GM12878 (cell line): ENCODE results near the gene ARAP3. TPM values are rescaled to one million over a fixed set of nuclear protein-coding genes. Genes with fewer than 3 reads are reported as not detected.

Source experiments
- ATAC-seq: fragments of 200-7000 bp; cut with Tn5 transposase; 3 replicates; pipeline ENCODE4 v1.9.1; 2020; ENCODE audit warnings: mild to moderate bottlenecking, moderate library complexity
- BruUV-seq: library from RNA; stranded (reverse); fragments of 400-500 nt; replicated peaks from 2 replicates; lab custom pipeline; 2021; lab: Mats Ljungman, UMichigan
- CTCF ChIA-PET: fragments of 300-600 bp; sonication (Branson Sonifier 250); formaldehyde crosslinking; extraction: SDS; loops from one replicate; lab custom pipeline; 2021; ENCODE audit warnings: inconsistent platforms; lab: Yijun Ruan, JAX
- POLR2A ChIA-PET: fragments of 350-600 bp; formaldehyde crosslinking; extraction: SDS; loops from one replicate; lab custom pipeline; 2021; ENCODE audit warnings: inconsistent platforms; lab: Charles Lee
- RAD21 ChIA-PET: fragments of 300-600 bp; sonication (Branson Sonifier 250); formaldehyde crosslinking; loops from one replicate; lab custom pipeline; 2023; ENCODE audit warnings: antibody characterized with exemption; ENCODE audit not compliant: unreplicated experiment; lab: Charles Lee
- SMC1A ChIA-PET: fragments of 300-600 bp; sonication (Branson Sonifier 250); formaldehyde crosslinking; loops from one replicate; lab custom pipeline; 2023; ENCODE audit not compliant: unreplicated experiment, uncharacterized antibody; lab: Charles Lee
- DNase-seq: peaks from one replicate; pipeline ENCODE4 v3.0.0-alpha.2; 2011; ENCODE audit warnings: low read depth, low spot score
- FAIRE-seq: peaks from 3 replicates; lab custom pipeline; 2011; peaks lifted over from hg19 to GRCh38; lab: Jason Lieb, UNC
- H2AFZ ChIP-seq: 2 replicates; pipeline ENCODE4 v1.6.0; 2011; ENCODE audit warnings: low read depth, low read length, control low read depth; ENCODE audit not compliant: control insufficient read depth
- H3K27ac ChIP-seq: 2 replicates; pipeline ENCODE4 v1.5.1; 2011; ENCODE audit warnings: control low read depth; ENCODE audit not compliant: control insufficient read depth, insufficient read depth
- H3K27me3 ChIP-seq, 2 experiments: replicated peaks in 1 of 2; 2 replicates each; pipeline versions ENCODE4 v1.6.0 to v1.6.1; 2011; ENCODE audit warnings: low read length in 1 of 2; ENCODE audit not compliant: control insufficient read depth in 2 of 2, insufficient read depth in 2 of 2
- H3K36me3 ChIP-seq, 2 experiments: 2 replicates each; pipeline ENCODE4 v1.5.1; 2011; ENCODE audit warnings: low read length in 1 of 2; ENCODE audit not compliant: control insufficient read depth in 2 of 2, insufficient read depth in 2 of 2
- H3K4me1 ChIP-seq: 2 replicates; pipeline ENCODE4 v1.6.1; 2011; ENCODE audit warnings: mild to moderate bottlenecking, low read length, moderate library complexity, mixed read lengths; ENCODE audit not compliant: control insufficient read depth, insufficient read depth
- H3K4me2 ChIP-seq: 2 replicates; pipeline ENCODE4 v1.6.0; 2011; ENCODE audit warnings: control low read depth; ENCODE audit not compliant: control insufficient read depth, insufficient read depth
- H3K4me3 ChIP-seq: fragments of 200-600 bp; sonication (generic); 2 replicates; pipeline ENCODE4 v1.5.1; 2016
- H3K79me2 ChIP-seq: 2 replicates; pipeline ENCODE4 v1.6.0; 2011; ENCODE audit warnings: low read length; ENCODE audit not compliant: control insufficient read depth, insufficient read depth
- H3K9ac ChIP-seq: 2 replicates; pipeline ENCODE4 v1.8.0; 2011; ENCODE audit warnings: low read length, control low read depth, mixed read lengths; ENCODE audit not compliant: control insufficient read depth, insufficient read depth
- H3K9me3 ChIP-seq: replicated peaks from 3 replicates; pipeline ENCODE4 v1.5.1; 2011; ENCODE audit warnings: mild to moderate bottlenecking, low read length; ENCODE audit not compliant: control insufficient read depth, insufficient read depth
- H4K20me1 ChIP-seq: 2 replicates; pipeline ENCODE4 v1.6.0; 2011; ENCODE audit not compliant: control insufficient read depth, insufficient read depth
- ESRRA ChIP-seq: IDR thresholded peaks from 2 replicates; pipeline ENCODE4 v1.6.1; 2012; ENCODE audit warnings: mild to moderate bottlenecking, low read length, improper control_type of control experiment
- GATAD2B ChIP-seq: fragments of 450-650 bp; conservative IDR thresholded peaks from 2 replicates; pipeline ENCODE4 v1.6.1; 2017; ENCODE audit warnings: low read depth, mild to moderate bottlenecking, moderate library complexity
- IKZF2 ChIP-seq, 2 experiments: fragments of 450-650 bp; IDR thresholded peaks; 2 replicates each; pipeline ENCODE4 v1.6.1; 2017; ENCODE audit warnings: mild to moderate bottlenecking in 2 of 2, moderate library complexity in 2 of 2
- MXI1 ChIP-seq: fragments of 150-350 bp; IDR thresholded peaks from 2 replicates; pipeline ENCODE4 v1.6.1; 2011; ENCODE audit warnings: low read depth, mild to moderate bottlenecking, inconsistent platforms, low read length, improper control_type of control experiment
- MYB ChIP-seq: fragments of 150-350 bp; IDR thresholded peaks from 2 replicates; pipeline ENCODE4 v1.6.1; 2014; ENCODE audit warnings: mild to moderate bottlenecking, low read depth, low read length, borderline replicate concordance
- POU2F2 ChIP-seq: IDR thresholded peaks from 3 replicates; pipeline ENCODE4 v1.6.1; 2011; ENCODE audit warnings: low read depth, mild to moderate bottlenecking, low read length, borderline replicate concordance
- RAD51 ChIP-seq: fragments of 450-650 bp; IDR thresholded peaks from 2 replicates; pipeline ENCODE4 v1.6.1; 2016; ENCODE audit warnings: moderate library complexity, mild to moderate bottlenecking, inconsistent platforms
- ZNF622 ChIP-seq: fragments of 450-650 bp; IDR thresholded peaks from 2 replicates; pipeline ENCODE4 v1.6.1; 2017; ENCODE audit warnings: mild to moderate bottlenecking, inconsistent platforms
- whole genome bisulfite sequencing: methylation state at CpG from one replicate; pipeline ENCODE4 v1.1.6; 2016; ENCODE audit warnings: low lambda C conversion rate; ENCODE audit not compliant: insufficient replicate concordance, insufficient coverage; ENCODE audit errors: missing lambda C conversion rate; 5-methylcytosine and 5-hydroxymethylcytosine counted together
- in situ Hi-C: fragments of 300-500 bp; cut with MboI; formaldehyde crosslinking; loops from 9 replicates; pipeline ENCODE4 v1.14.3; 2018; ENCODE audit warnings: mixed read lengths
- intact Hi-C: fragments of 100-400 bp; cut with micrococcal nuclease; formaldehyde crosslinking; loops from one replicate; pipeline ENCODE4 v1.14.2; 2022; ENCODE audit not compliant: unreplicated experiment
- polyA plus RNA-seq, 11 experiments: library from polyadenylated mRNA; depleted of rRNA in 4 of 11; unstranded in 6 of 11; stranded (reverse) in 5 of 11; fragments of >200 nt; fragmentation: Nextera tagmentation in 4 of 11; fragmentation: Illumina TruSeq in 1 of 11; extraction: Ambion mirVana in 4 of 11; extraction: Trizol in 1 of 11; gene quantifications; 1 replicate in 1 of 11; 2 replicates in 10 of 11; pipeline versions ENCODE4 v1.2.1 to v1.2.3, GENCODE V29; 2011 to 2016; ENCODE audit warnings: inconsistent platforms in 2 of 11, missing spikeins in 2 of 11, low read depth in 1 of 11
- total RNA-seq, 4 experiments: library from RNA; depleted of rRNA in 3 of 4; stranded (reverse); fragments of >200 nt in 3 of 4; fragmentation: Illumina TruSeq in 1 of 4; extraction: Trizol in 1 of 4; gene quantifications; 2 replicates each; pipeline versions ENCODE4 v1.2.1 to v1.2.3, GENCODE V29; 2013 to 2021
- TF ChIP-seq, protein P1 (sequence below): fragments of 450-650 bp; IDR thresholded peaks from 2 replicates; pipeline ENCODE4 v1.6.1; 2016; ENCODE audit warnings: mild to moderate bottlenecking
- TF ChIP-seq, protein P2 (sequence below): IDR thresholded peaks from 2 replicates; pipeline ENCODE4 v1.6.1; 2011; ENCODE audit warnings: borderline replicate concordance, low read depth, mild to moderate bottlenecking, moderate library complexity, mixed read lengths, low read length; ENCODE audit not compliant: insufficient read depth; ENCODE audit errors: extremely low read length
- TF ChIP-seq, protein P3 (sequence below), 3 experiments: IDR thresholded peaks in 2 of 3; conservative IDR thresholded peaks in 1 of 3; 2 replicates each; pipeline ENCODE4 v1.5.1; 2011; ENCODE audit warnings: low read depth in 3 of 3, low read length in 3 of 3, mild to moderate bottlenecking in 3 of 3, control low read depth in 2 of 3, moderate library complexity in 2 of 3, inconsistent platforms in 1 of 3, mixed read lengths in 1 of 3; ENCODE audit not compliant: control insufficient read depth in 2 of 3, insufficient read depth in 1 of 3; ENCODE audit errors: extremely low read depth in 1 of 3

Gene ARAP3
- total and polyA plus RNA-seq, 10 of the 15 experiments (the other 5 are each of a cell fraction or from before 2014, with no cell fraction given) = 0.01 to 0.08 TPM; not detected in 8

DNA sequence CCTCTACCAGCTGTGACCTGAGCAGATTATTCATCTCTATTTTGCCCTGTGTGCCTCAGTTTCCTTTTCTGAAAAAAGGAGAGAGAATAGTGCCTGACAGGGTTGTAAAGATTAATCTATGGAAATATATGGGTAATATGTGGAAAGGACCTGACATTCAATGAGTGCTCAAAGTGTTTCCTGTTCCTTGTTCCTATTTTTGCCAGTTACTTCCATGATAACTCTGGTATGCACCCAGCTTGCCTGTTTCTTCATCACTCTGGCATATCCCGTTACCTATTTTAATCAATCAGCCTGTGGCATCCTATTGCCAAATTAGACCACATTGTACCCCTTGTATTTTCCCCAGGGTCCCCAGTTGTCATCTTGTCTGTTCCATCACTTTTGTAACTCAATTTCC is 3.6 kb upstream of the ARAP3 start:
- no peak overlapping the region for H2AFZ ChIP-seq
- in situ Hi-C loops = no loop called here
- TF ChIP-seq ZNF622 = no peak
- no peak for TF ChIP-seq MYB
- no peak for TF ChIP-seq GATAD2B
- TF ChIP-seq POU2F2 = no peak
- no peak for TF ChIP-seq ESRRA
- TF ChIP-seq, protein P1, sequence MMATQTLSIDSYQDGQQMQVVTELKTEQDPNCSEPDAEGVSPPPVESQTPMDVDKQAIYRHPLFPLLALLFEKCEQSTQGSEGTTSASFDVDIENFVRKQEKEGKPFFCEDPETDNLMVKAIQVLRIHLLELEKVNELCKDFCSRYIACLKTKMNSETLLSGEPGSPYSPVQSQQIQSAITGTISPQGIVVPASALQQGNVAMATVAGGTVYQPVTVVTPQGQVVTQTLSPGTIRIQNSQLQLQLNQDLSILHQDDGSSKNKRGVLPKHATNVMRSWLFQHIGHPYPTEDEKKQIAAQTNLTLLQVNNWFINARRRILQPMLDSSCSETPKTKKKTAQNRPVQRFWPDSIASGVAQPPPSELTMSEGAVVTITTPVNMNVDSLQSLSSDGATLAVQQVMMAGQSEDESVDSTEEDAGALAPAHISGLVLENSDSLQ = no peak
- no peak for TF ChIP-seq MXI1
- TF ChIP-seq, protein P2, sequence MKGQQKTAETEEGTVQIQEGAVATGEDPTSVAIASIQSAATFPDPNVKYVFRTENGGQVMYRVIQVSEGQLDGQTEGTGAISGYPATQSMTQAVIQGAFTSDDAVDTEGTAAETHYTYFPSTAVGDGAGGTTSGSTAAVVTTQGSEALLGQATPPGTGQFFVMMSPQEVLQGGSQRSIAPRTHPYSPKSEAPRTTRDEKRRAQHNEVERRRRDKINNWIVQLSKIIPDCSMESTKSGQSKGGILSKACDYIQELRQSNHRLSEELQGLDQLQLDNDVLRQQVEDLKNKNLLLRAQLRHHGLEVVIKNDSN = no peak
- TF ChIP-seq, protein P3, sequence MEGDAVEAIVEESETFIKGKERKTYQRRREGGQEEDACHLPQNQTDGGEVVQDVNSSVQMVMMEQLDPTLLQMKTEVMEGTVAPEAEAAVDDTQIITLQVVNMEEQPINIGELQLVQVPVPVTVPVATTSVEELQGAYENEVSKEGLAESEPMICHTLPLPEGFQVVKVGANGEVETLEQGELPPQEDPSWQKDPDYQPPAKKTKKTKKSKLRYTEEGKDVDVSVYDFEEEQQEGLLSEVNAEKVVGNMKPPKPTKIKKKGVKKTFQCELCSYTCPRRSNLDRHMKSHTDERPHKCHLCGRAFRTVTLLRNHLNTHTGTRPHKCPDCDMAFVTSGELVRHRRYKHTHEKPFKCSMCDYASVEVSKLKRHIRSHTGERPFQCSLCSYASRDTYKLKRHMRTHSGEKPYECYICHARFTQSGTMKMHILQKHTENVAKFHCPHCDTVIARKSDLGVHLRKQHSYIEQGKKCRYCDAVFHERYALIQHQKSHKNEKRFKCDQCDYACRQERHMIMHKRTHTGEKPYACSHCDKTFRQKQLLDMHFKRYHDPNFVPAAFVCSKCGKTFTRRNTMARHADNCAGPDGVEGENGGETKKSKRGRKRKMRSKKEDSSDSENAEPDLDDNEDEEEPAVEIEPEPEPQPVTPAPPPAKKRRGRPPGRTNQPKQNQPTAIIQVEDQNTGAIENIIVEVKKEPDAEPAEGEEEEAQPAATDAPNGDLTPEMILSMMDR (IDR thresholded peaks at IDR 0.05 in 2 of 3, conservative IDR thresholded peaks at IDR 0.05 in 1 of 3; ENCODE audit: control insufficient read depth in 2 of 3, extremely low read depth in 1 of 3, insufficient read depth in 1 of 3, low read depth in 3 of 3, low read length in 3 of 3) = no peak
- no peak for TF ChIP-seq IKZF2 (IDR thresholded peaks at IDR 0.05)
- no peak for TF ChIP-seq RAD51
- no peaks in the 10 kb centered on the region for H4K20me1 ChIP-seq
- no peaks in the 10 kb centered on the region for H3K36me3 ChIP-seq
- no peak overlapping the region for H3K4me3 ChIP-seq
- WGBS = 100% methylated on average over 1 of the region's 1 CpG
- FAIRE-seq = no peak
- no TSS peak for BruUV-seq
- no peak overlapping the region for H3K9ac ChIP-seq
- H3K4me1 ChIP-seq = no peaks in the 10 kb centered on the region
- no peak for DNase-seq
- no peak for ATAC-seq
- ChIA-PET SMC1A (no interaction called here), RAD21 (no interaction called here), POLR2A (interaction anchor here (0.6 kb wide), 1 partner anchor 93 kb away, joined by 3 read pairs; no protein-coding TSS in a partner anchor), CTCF (interaction anchor here (1.3 kb wide), 1 partner anchor 458 kb away, joined by 3 read pairs; no protein-coding TSS in a partner anchor)
- H3K4me2 ChIP-seq = no peak overlapping the region
- intact Hi-C loops = no loop called here
- H3K79me2 ChIP-seq = no peaks in the 10 kb centered on the region
- H3K9me3 ChIP-seq = no peaks in the 10 kb centered on the region
- H3K27me3 ChIP-seq = peaks cover 2 to 12% of the 10 kb centered on the region in 2 experiments
- H3K27ac ChIP-seq = no peak overlapping the region
